ENCODE results near the gene PTPRN2. TPM values are rescaled to one million over a fixed set of nuclear protein-coding genes. Genes with fewer than 3 reads are reported as not detected.

Gene PTPRN2
- total and polyA plus RNA-seq, 2 of the 8 experiments (the other 6 are each of a cell fraction or from before 2014, with no cell fraction given): 2.6 to 4.5 TPM

DNA sequence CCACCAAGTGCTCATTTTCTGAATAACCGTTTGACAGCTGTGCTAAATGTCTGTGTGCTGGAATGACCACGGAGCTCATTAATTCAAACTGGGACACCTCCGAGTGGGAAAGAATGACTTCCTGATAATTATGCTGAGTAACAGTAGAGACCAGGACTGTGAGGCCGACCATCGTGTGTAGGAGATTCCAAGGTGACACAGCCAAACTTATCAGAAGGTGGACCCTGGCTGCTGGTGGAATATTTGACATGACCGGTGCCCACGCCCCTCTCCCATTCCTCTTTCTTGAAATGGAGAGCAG, 400.0 kb downstream of the PTPRN2 start:
- ChIA-PET POLR2A (ENCODE audit: partially characterized antibody) (no interaction called here), CTCF (ENCODE audit: partially characterized antibody) (interaction anchor here (0.6 kb wide), 1 partner anchor 240 kb away, joined by 3 read pairs; no protein-coding TSS in a partner anchor)
- Histone ChIP-seq H3K79me2 (ENCODE audit: control insufficient read depth in 1 of 2, insufficient read depth in 2 of 2, low read length in 2 of 2) (no peaks in the 10 kb centered on the region), H3K27me3 (replicated peaks in 1 of 4; ENCODE audit: control insufficient read depth in 3 of 4, extremely low read depth in 1 of 4, insufficient read depth in 3 of 4, low read length in 3 of 4) (no peaks in the 10 kb centered on the region), H3K14ac (ENCODE audit: insufficient read length) (no peak overlapping the region), H4K5ac (ENCODE audit: insufficient read length, low read depth, low read length) (no peak overlapping the region), H3K9me3 (ENCODE audit: insufficient read depth in 2 of 2, low read depth in 1 of 2, low read length in 1 of 2) (peaks cover 12 to 49% of the 10 kb centered on the region in 2 experiments; a peak in 3 of 4 replicates), H2BK120ac (replicated peaks; ENCODE audit: low read depth, low read length) (no peak overlapping the region), H3K18ac (ENCODE audit: extremely low read depth, low read length) (no peak overlapping the region), H2AFZ (ENCODE audit: low read length) (no peak overlapping the region), H2BK12ac (ENCODE audit: low read depth, low read length) (no peak overlapping the region), H3K4me3 (ENCODE audit: extremely low read depth in 1 of 4, insufficient read depth in 2 of 4, low read depth in 3 of 4, low read length in 4 of 4) (no peak overlapping the region), H2BK15ac (ENCODE audit: low read length) (no peak overlapping the region), H2AK5ac (ENCODE audit: low read depth, low read length) (no peak overlapping the region), H3K27ac (ENCODE audit: low read depth, low read length) (no peak overlapping the region), H2BK20ac (ENCODE audit: low read length) (no peak overlapping the region), H4K20me1 (replicated peaks in 1 of 2; ENCODE audit: control insufficient read depth in 1 of 2, insufficient read depth in 2 of 2, low read length in 2 of 2) (no peaks in the 10 kb centered on the region), H3K4me1 (replicated peaks in 1 of 4; ENCODE audit: control insufficient read depth in 3 of 4, insufficient read depth in 4 of 4, low read length in 3 of 4) (no peaks in the 10 kb centered on the region), H3K9ac (replicated peaks in 1 of 4; ENCODE audit: extremely low read depth in 1 of 4, low read depth in 3 of 4, low read length in 3 of 4) (no peak overlapping the region), H3K4me2 (ENCODE audit: insufficient read depth in 1 of 2, low read depth in 2 of 2, low read length in 2 of 2) (no peak overlapping the region), H3K79me1 (ENCODE audit: low read depth, low read length) (no peaks in the 10 kb centered on the region), H3K23ac (ENCODE audit: insufficient read length) (no peak overlapping the region), H3K56ac (replicated peaks; ENCODE audit: insufficient read length, low read depth, low read length) (no peak overlapping the region), H3K4ac (replicated peaks; ENCODE audit: insufficient read length, low read depth, low read length) (no peak overlapping the region), H4K8ac (ENCODE audit: extremely low read depth, insufficient read depth, low read length) (no peak overlapping the region), H3K36me3 (ENCODE audit: control insufficient read depth in 2 of 4, insufficient read depth in 4 of 4, low read length in 3 of 4) (no peaks in the 10 kb centered on the region), H3K23me2 (ENCODE audit: low read depth, low read length) (no peaks in the 10 kb centered on the region), H2BK5ac (ENCODE audit: low read depth, low read length) (no peak overlapping the region), H4K91ac (replicated peaks; ENCODE audit: insufficient read length, low read length) (no peak overlapping the region)
- 91% methylated on average over 7 of the region's 7 CpGs; no CpG with 5 or more reads in 1 of the 2 experiments for WGBS, 2 experiments (ENCODE audit: extremely low coverage in 1 of 2, insufficient coverage in 1 of 2, insufficient read length in 1 of 2, insufficient replicate concordance in 2 of 2, low coverage in 1 of 2, low lambda C conversion rate in 2 of 2, missing lambda C conversion rate in 1 of 2)
- FAIRE-seq (no peak), DNase-seq (ENCODE audit: low read depth in 1 of 2, low spot score in 2 of 2) (no peak)
- TF ChIP-seq NRF1 (IDR thresholded peaks at IDR 0.05; ENCODE audit: low read depth, low read length) (no peak), POLR2AphosphoS5 (IDR thresholded peaks at IDR 0.05; ENCODE audit: low read depth, low read length) (no peak), MAFK (IDR thresholded peaks at IDR 0.05; ENCODE audit: low read depth, low read length) (no peak), TAF7 (optimal IDR thresholded peaks at IDR 0.05; ENCODE audit: borderline replicate concordance, low read depth, low read length) (no peak), SIN3A (conservative IDR thresholded peaks at IDR 0.05 in 1 of 2, IDR thresholded peaks at IDR 0.05 in 1 of 2; ENCODE audit: low read depth in 1 of 2, low read length in 2 of 2) (no peak), GABPA (IDR thresholded peaks at IDR 0.05; ENCODE audit: borderline replicate concordance, insufficient read depth, low read length) (no peak), BACH1 (IDR thresholded peaks at IDR 0.05; ENCODE audit: low read length) (no peak), TEAD4 (IDR thresholded peaks at IDR 0.05; ENCODE audit: low read depth, low read length) (no peak), CBX5 (IDR thresholded peaks at IDR 0.05; ENCODE audit: low read depth, low read length) (no peak), RNF2 (IDR thresholded peaks at IDR 0.05; ENCODE audit: borderline replicate concordance, low read depth, low read length, missing control alignments, poor library complexity, severe bottlenecking) (no peak)
- TF ChIP-seq, protein P1, sequence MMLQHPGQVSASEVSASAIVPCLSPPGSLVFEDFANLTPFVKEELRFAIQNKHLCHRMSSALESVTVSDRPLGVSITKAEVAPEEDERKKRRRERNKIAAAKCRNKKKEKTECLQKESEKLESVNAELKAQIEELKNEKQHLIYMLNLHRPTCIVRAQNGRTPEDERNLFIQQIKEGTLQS (IDR thresholded peaks at IDR 0.05; ENCODE audit: insufficient read depth, low read depth, low read length): no peak

Data from H1 (cell line).